Islet of Langerhans (tissue), 1 donor: ENCODE data around the gene STX12.
"Not testable (repeated sequence)": the region's sequence is repeated elsewhere in the genome, so short reads cannot be mapped to it uniquely, and the experiment has no call there.

Experiments
- FAIRE-seq: peaks from one replicate; lab custom pipeline; 2011; peaks lifted over from hg19 to GRCh38; lab: Jason Lieb, UNC

STX12 gene

GRCh38 chr1:27868932-27869718, 96.1 kb downstream of the STX12 start:
- FAIRE-seq = no peak

- FAIRE-seq = no peak
Measured at GRCh38 chr1:27869719-27870085, 96.7 kb downstream of the STX12 start.

GRCh38 chr1:27871076-27871475, 98.1 kb downstream of the STX12 start:
- FAIRE-seq = not testable (repeated sequence)

GRCh38 chr1:27872059-27872801, 99.2 kb downstream of the STX12 start, which contains the start of gene THEMIS2:
THEMIS2 (plus strand) TSS chr1:27872544; CDS start chr1:27872572, 28 bp downstream.
- no peak for FAIRE-seq

GRCh38 chr1:27872802-27873551, 100.0 kb downstream of the STX12 start:
- FAIRE-seq = no peak

GRCh38 chr1:27873671-27874384, 100.8 kb downstream of the STX12 start:
- FAIRE-seq = no peak
